AG04450 (cell line): ENCODE results near the gene IKBKE. TPM values are rescaled to one million over a fixed set of nuclear protein-coding genes. Genes with fewer than 3 reads are reported as not detected.

Experiments used
- CTCF ChIA-PET: fragments of 300-600, 350-600 bp; formaldehyde crosslinking; extraction: SDS; loops from one replicate; lab custom pipeline; 2022; ENCODE audit warnings: antibody characterized with exemption, inconsistent platforms; lab: Charles Lee
- POLR2A ChIA-PET: fragments of 350-600 bp; formaldehyde crosslinking; extraction: SDS; loops from one replicate; lab custom pipeline; 2021; ENCODE audit warnings: antibody characterized with exemption, inconsistent platforms; lab: Yijun Ruan, JAX
- DNase-seq: peaks from one replicate; pipeline ENCODE4 v3.0.0-alpha.2; 2011; ENCODE audit warnings: low read depth, low spot score
- H3K27ac ChIP-seq: one replicate; pipeline ENCODE4 v1.5.1; 2012; ENCODE audit warnings: low read depth, low read length, control low read depth
- H3K27me3 ChIP-seq: one replicate; pipeline ENCODE4 v1.6.0; 2012; ENCODE audit warnings: low read length; ENCODE audit not compliant: control insufficient read depth, insufficient read depth
- H3K4me3 ChIP-seq: 2 replicates; pipeline ENCODE4 v1.5.1; 2011; ENCODE audit warnings: mild to moderate bottlenecking, low read depth, low read length, control low read depth
- H3K9me3 ChIP-seq: 2 replicates; pipeline ENCODE4 v1.5.1; 2012; ENCODE audit warnings: low read length; ENCODE audit not compliant: control insufficient read depth, insufficient read depth
- polyA plus RNA-seq: library from polyadenylated mRNA; depleted of rRNA; stranded (reverse); fragments of >200 nt; gene quantifications from 2 replicates; pipeline ENCODE4 v1.2.3, GENCODE V29; 2011
- TF ChIP-seq, protein P1 (sequence below): IDR thresholded peaks from 2 replicates; pipeline ENCODE4 v1.5.1; 2011; ENCODE audit warnings: low read depth, low read length, control low read depth, inconsistent platforms

IKBKE gene
- polyA plus RNA-seq, 1 experiment, result 20.8 TPM

DNA sequence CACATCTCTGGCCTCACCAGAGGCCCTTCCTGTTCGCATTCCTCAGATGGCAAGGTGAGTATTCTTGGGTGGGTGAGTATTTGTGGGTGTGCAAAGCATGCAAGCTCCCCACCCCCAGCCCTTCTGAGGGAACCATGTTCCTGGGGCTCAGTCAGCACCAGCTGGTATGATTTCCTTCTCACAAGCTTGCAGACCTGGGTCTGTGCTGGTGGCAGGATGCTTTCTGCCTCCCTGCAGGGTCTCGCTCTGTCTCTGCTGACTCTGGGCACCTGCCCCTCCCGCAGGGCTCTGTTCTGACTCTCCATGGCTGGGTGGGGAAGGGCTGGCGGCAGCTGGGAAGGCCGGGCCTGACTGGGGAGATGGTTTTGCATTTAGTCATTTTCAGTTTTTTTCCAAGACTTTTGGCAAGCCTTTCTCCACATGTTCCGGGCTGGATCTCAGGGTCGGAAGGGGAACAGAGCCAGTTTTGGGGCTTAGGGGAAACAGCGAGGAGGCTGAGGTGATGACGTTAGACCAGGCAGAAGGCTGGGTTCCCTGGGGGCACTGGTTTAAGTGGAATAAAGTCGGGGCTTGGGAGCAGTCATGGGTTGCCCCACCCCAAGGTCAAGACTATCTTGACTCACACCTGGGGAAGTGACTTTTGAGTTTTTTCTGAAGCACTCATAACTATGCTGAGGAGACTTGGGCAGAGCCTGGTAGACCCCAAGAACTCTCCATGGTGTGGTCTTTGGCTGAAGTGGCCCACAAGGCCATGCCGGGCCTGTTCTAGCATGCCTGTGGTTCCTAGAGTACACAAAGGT is 43.2 kb downstream of the IKBKE start:
- no peaks in the 10 kb centered on the region for H3K9me3 ChIP-seq
- H3K27ac ChIP-seq, result peak overlapping the region; percentile 80
- no peak overlapping the region; the same call in 1 of the 2 replicates for H3K4me3 ChIP-seq
- TF ChIP-seq, protein P1, sequence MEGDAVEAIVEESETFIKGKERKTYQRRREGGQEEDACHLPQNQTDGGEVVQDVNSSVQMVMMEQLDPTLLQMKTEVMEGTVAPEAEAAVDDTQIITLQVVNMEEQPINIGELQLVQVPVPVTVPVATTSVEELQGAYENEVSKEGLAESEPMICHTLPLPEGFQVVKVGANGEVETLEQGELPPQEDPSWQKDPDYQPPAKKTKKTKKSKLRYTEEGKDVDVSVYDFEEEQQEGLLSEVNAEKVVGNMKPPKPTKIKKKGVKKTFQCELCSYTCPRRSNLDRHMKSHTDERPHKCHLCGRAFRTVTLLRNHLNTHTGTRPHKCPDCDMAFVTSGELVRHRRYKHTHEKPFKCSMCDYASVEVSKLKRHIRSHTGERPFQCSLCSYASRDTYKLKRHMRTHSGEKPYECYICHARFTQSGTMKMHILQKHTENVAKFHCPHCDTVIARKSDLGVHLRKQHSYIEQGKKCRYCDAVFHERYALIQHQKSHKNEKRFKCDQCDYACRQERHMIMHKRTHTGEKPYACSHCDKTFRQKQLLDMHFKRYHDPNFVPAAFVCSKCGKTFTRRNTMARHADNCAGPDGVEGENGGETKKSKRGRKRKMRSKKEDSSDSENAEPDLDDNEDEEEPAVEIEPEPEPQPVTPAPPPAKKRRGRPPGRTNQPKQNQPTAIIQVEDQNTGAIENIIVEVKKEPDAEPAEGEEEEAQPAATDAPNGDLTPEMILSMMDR, result no peak
- ChIA-PET POLR2A (no interaction called here), CTCF (interaction anchor here (0.6 to 2.6 kb wide), 2 partner anchors 31 to 32 kb away, joined by 3 to 9 read pairs; no protein-coding TSS in a partner anchor)
- H3K27me3 ChIP-seq, result peaks cover 4% of the 10 kb centered on the region
- peak; percentile 61 for DNase-seq

DNA sequence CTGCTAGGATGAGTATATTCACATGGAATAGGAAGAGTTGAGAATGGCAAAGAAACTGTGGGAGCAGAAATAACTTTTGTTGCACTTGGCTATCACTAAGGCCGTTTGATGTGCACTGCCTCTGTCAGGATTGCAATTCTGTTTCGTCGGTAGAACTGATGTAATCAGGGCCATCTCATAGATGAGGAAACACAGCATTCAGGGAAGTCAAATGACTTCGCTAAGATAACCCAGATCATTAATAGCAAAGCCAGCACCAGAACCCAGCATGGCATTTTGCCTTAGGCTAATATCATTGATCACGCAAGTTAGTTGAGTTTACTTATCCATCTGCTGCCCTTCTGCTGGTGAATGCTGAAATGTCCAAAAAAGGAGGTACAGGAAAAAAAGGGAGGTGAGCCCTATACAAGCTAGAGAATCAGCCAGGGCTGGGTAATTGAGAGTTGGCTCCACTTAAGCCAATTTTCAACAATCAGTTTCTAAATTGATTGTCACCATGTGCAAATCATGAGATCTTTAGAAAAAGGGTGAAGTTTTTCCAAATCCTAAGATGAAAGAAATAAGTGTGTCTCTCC is 44.6 kb downstream of the IKBKE start:
- Histone ChIP-seq H3K27me3 (peaks cover 4% of the 10 kb centered on the region), H3K4me3 (no peak overlapping the region), H3K9me3 (no peaks in the 10 kb centered on the region), H3K27ac (no peak overlapping the region)
- ChIA-PET POLR2A (no interaction called here), CTCF (interaction anchor here (1.1 to 1.2 kb wide), 2 partner anchors 41 to 149 kb away, joined by 3 to 4 read pairs; no protein-coding TSS in a partner anchor)
- DNase-seq, result no peak
- TF ChIP-seq, protein P1, result no peak

DNA sequence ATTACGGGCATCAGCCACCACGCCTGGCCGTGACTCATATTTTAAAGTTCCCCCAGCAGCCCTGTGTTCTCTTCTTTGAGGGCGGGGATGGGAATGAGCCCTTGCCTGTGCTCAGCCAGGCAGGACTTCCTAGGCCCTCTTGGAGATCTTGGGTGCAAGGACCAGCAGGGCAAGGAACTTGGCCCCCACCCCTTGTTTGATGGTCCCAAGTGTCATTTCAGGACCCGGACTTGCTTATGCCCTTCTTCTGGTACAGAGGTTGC is 46.4 kb downstream of the IKBKE start:
- Histone ChIP-seq H3K9me3 (no peaks in the 10 kb centered on the region), H3K4me3 (no peak overlapping the region), H3K27me3 (peaks cover 4% of the 10 kb centered on the region), H3K27ac (no peak overlapping the region)
- POLR2A ChIA-PET, result no interaction called here
- CTCF ChIA-PET, result no interaction called here
- no peak for DNase-seq
- TF ChIP-seq, protein P1, result no peak

DNA sequence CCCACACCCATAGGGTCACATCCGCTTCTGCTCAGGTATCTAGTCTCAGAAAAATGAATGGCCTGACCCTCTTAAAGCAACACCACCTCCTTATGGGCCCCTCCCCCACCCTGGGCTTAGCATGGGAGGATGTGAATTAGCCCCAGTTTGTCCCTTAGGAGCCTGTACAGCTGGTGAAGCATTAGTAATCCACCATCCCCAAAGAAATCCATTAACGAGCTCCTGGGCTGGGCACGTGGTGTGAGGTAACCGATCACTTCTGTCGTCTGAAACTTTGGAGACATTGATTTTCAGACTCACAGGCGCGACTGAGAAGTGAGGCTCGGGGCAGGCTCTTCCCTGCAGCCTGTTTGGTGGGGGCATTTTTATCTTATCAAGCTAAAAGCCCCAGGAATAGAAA is 47.5 kb downstream of the IKBKE start:
- no peak for DNase-seq
- Histone ChIP-seq H3K9me3 (no peaks in the 10 kb centered on the region), H3K27ac (no peak overlapping the region), H3K4me3 (no peak overlapping the region), H3K27me3 (peaks cover 4% of the 10 kb centered on the region)
- POLR2A ChIA-PET, result interaction anchor here (1.2 kb wide), 1 partner anchor 8 kb away, joined by 3 read pairs; no protein-coding TSS in a partner anchor
- CTCF ChIA-PET, result interaction anchor here (0.9 kb wide), 1 partner anchor 27 kb away, joined by 5 read pairs; no protein-coding TSS in a partner anchor
- TF ChIP-seq, protein P1, result no peak

DNA sequence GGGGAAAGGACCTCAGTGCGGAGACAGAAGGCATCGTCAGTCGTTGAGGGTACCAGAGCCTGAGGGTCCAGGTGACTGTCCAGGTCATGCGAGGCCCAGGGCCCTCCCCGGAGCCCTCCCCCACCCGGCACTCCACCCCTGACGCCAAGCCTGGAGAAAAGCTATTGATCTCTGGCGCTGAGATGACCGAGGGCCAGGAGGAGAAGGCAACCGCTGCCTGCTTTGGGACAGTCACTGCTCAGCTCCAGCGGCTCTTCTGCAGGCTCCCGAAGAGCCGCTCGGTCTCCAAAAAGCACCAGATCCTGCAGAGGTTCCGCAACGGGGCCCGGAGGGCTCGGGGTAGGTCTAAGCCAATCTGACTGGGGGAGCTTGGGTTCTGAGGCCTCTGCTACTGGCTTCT is 47.9 kb downstream of the IKBKE start:
- Histone ChIP-seq H3K27ac (no peak overlapping the region), H3K27me3 (peaks cover 4% of the 10 kb centered on the region), H3K4me3 (no peak overlapping the region), H3K9me3 (no peaks in the 10 kb centered on the region)
- ChIA-PET CTCF (interaction anchor here (0.9 kb wide), 1 partner anchor 27 kb away, joined by 5 read pairs; no protein-coding TSS in a partner anchor), POLR2A (interaction anchor here (0.6 to 1.2 kb wide), 2 partner anchors 9 to 20 kb away, joined by 3 to 4 read pairs; no protein-coding TSS in a partner anchor)
- TF ChIP-seq, protein P1, result no peak
- no peak for DNase-seq
